OCI-LY3 (cell line): ENCODE measurements around the gene ACSL6.

Source experiments
- H2AFZ ChIP-seq: fragments of 200-600, 300-600 bp; shearing (Covaris generic); 2 replicates; pipeline ENCODE4 v1.6.0; 2014; ENCODE audit warnings: antibody characterized with exemption, low read depth, low read length
- H3K27ac ChIP-seq: fragments of 200-600, 300-600 bp; sonication (generic); 2 replicates; pipeline ENCODE4 v1.5.1; 2014; ENCODE audit warnings: mild to moderate bottlenecking, low read length, moderate library complexity, mixed read lengths
- H3K27me3 ChIP-seq: fragments of 200-600, 300-600 bp; sonication (generic); 2 replicates; pipeline ENCODE4 v1.6.1; 2014; ENCODE audit warnings: low read depth, low read length, mixed read lengths
- H3K36me3 ChIP-seq: fragments of 200-600, 300-600 bp; sonication (generic); replicated peaks from 2 replicates; pipeline ENCODE3; 2014; ENCODE audit warnings: low read depth, low read length, mixed read lengths
- H3K4me1 ChIP-seq: fragments of 300-600, 200-600 bp; sonication (generic); 2 replicates; pipeline ENCODE4 v1.6.1; 2014; ENCODE audit warnings: low read length, mixed read lengths
- H3K4me2 ChIP-seq: fragments of 200-600, 300-600 bp; sonication (generic); 2 replicates; pipeline ENCODE4 v1.6.1; 2014; ENCODE audit warnings: low read length, mixed read lengths
- H3K4me3 ChIP-seq: fragments of 300-600, 200-600 bp; sonication (generic); 2 replicates; pipeline ENCODE4 v1.5.1; 2014; ENCODE audit warnings: antibody characterized with exemption, mild to moderate bottlenecking, low read length, moderate library complexity
- H3K79me2 ChIP-seq: fragments of 300-600, 200-600 bp; shearing (Covaris generic); 2 replicates; pipeline ENCODE4 v1.6.1; 2014; ENCODE audit warnings: mild to moderate bottlenecking, low read length, mixed read lengths
- H3K9ac ChIP-seq: fragments of 300-600, 200-600 bp; shearing (Covaris generic); 2 replicates; pipeline ENCODE4 v1.6.0; 2014; ENCODE audit warnings: mild to moderate bottlenecking, low read length, moderate library complexity
- H3K9me3 ChIP-seq: fragments of 200-600, 300-600 bp; shearing (Covaris generic); 2 replicates; pipeline ENCODE4 v1.6.1; 2014; ENCODE audit warnings: low read length, mixed read lengths; ENCODE audit not compliant: insufficient read depth
- H4K20me1 ChIP-seq: fragments of 200-600, 300-600 bp; sonication (generic); 2 replicates; pipeline ENCODE4 v1.6.1; 2016; ENCODE audit warnings: low read length, mixed read lengths; ENCODE audit not compliant: insufficient read depth
- CTCF ChIP-seq: fragments of 200-600, 300-600 bp; sonication (generic); IDR thresholded peaks from 2 replicates; pipeline ENCODE4 v1.5.1; 2014; ENCODE audit warnings: antibody characterized with exemption, low read length, low read depth
- EZH2phosphoT487 ChIP-seq: fragments of 200-600 bp; shearing (Covaris generic); IDR thresholded peaks from 2 replicates; pipeline ENCODE4 v1.6.1; 2018; ENCODE audit warnings: antibody characterized with exemption, mixed run types, low read depth

The ACSL6 gene

GRCh38 chr5:131998431-131999040 lies 12.9 kb downstream of the ACSL6 start:
- Histone ChIP-seq H3K27ac (no peak overlapping the region), H2AFZ (no peak overlapping the region), H3K4me3 (no peak overlapping the region), H3K36me3 (no peaks in the 10 kb centered on the region), H3K79me2 (no peaks in the 10 kb centered on the region), H3K4me1 (peaks cover 40% of the 10 kb centered on the region), H3K9me3 (no peaks in the 10 kb centered on the region), H3K4me2 (no peak overlapping the region), H4K20me1 (no peaks in the 10 kb centered on the region), H3K27me3 (no peaks in the 10 kb centered on the region), H3K9ac (no peak overlapping the region)
- no peak for TF ChIP-seq CTCF
- no peak for TF ChIP-seq EZH2phosphoT487

- Histone ChIP-seq H3K4me2 (no peak overlapping the region), H3K27me3 (peaks cover 5% of the 10 kb centered on the region; the same call in 1 of the 2 replicates), H3K4me1 (peaks cover 40% of the 10 kb centered on the region), H3K9me3 (no peaks in the 10 kb centered on the region), H4K20me1 (no peaks in the 10 kb centered on the region), H3K36me3 (no peaks in the 10 kb centered on the region), H2AFZ (no peak overlapping the region), H3K4me3 (no peak overlapping the region), H3K79me2 (no peaks in the 10 kb centered on the region), H3K27ac (no peak overlapping the region), H3K9ac (no peak overlapping the region)
- TF ChIP-seq EZH2phosphoT487: no peak
- TF ChIP-seq CTCF: no peak
These were observed 13.7 kb downstream of the ACSL6 start for GRCh38 chr5:131997727-131998117.

GRCh38 chr5:131997026-131997726 lies 14.3 kb downstream of the ACSL6 start:
- peak overlapping the region; percentile 52 for H3K27ac ChIP-seq
- H3K9me3 ChIP-seq: no peaks in the 10 kb centered on the region
- no peaks in the 10 kb centered on the region for H3K36me3 ChIP-seq
- TF ChIP-seq CTCF: no peak
- no peak for TF ChIP-seq EZH2phosphoT487
- no peaks in the 10 kb centered on the region for H3K79me2 ChIP-seq
- H3K27me3 ChIP-seq: peaks cover 7% of the 10 kb centered on the region; the same call in 1 of the 2 replicates
- H2AFZ ChIP-seq: no peak overlapping the region
- H3K4me2 ChIP-seq: peak overlapping the region; percentile 45
- peaks cover 40% of the 10 kb centered on the region for H3K4me1 ChIP-seq
- no peak overlapping the region for H3K9ac ChIP-seq
- H3K4me3 ChIP-seq: no peak overlapping the region
- H4K20me1 ChIP-seq: no peaks in the 10 kb centered on the region

GRCh38 chr5:131996210-131997025 lies 15.0 kb downstream of the ACSL6 start:
- Histone ChIP-seq H3K36me3 (no peaks in the 10 kb centered on the region), H2AFZ (no peak overlapping the region), H3K27me3 (peaks cover 14% of the 10 kb centered on the region; the same call in 1 of the 2 replicates), H4K20me1 (no peaks in the 10 kb centered on the region), H3K4me1 (peaks cover 40% of the 10 kb centered on the region), H3K4me3 (no peak overlapping the region), H3K27ac (peak overlapping the region; percentile 52), H3K79me2 (no peaks in the 10 kb centered on the region), H3K9me3 (no peaks in the 10 kb centered on the region), H3K4me2 (peak overlapping the region; percentile 45), H3K9ac (no peak overlapping the region)
- no peak for TF ChIP-seq CTCF
- no peak for TF ChIP-seq EZH2phosphoT487
